ENCODE results near the gene TBX2.
A peak's percentile ranks its signal among the peaks of the same experiment; 100 is the strongest.

The TBX2 gene

GRCh38 chr17:61371606-61372005 is 28.0 kb upstream of the TBX2 start:
- H3K27ac ChIP-seq, result no peak overlapping the region
- TF ChIP-seq CTCF (IDR thresholded peaks at IDR 0.05), result no peak
- no peak for DNase-seq (ENCODE audit: low spot score)
- H3K4me3 ChIP-seq, result no peak overlapping the region

- no peak overlapping the region for H3K4me3 ChIP-seq
- no peak overlapping the region for H3K27ac ChIP-seq
- no peak for TF ChIP-seq CTCF (IDR thresholded peaks at IDR 0.05)
- no peak for DNase-seq (ENCODE audit: low spot score)
Observed at GRCh38 chr17:61372436-61372835, 27.2 kb upstream of the TBX2 start.

- DNase-seq (ENCODE audit: low spot score), result no peak
- TF ChIP-seq CTCF (IDR thresholded peaks at IDR 0.05), result no peak
- Histone ChIP-seq H3K4me3 (peak overlapping the region; percentile 2), H3K27ac (peak overlapping the region; percentile 73 to 91)
Observed at GRCh38 chr17:61376931-61377838, 22.5 kb upstream of the TBX2 start.

- no peak for TF ChIP-seq CTCF (IDR thresholded peaks at IDR 0.05)
Observed at GRCh38 chr17:61378658-61379456, 20.8 kb upstream of the TBX2 start.

GRCh38 chr17:61379457-61380216 is 20.0 kb upstream of the TBX2 start:
- Histone ChIP-seq H3K4me3 (no peak overlapping the region), H3K27ac (peak overlapping the region; percentile 73 to 91)
- no peak for TF ChIP-seq CTCF (IDR thresholded peaks at IDR 0.05)
- no peak for DNase-seq (ENCODE audit: low spot score)

More at GRCh38 chr17:61378658-61379456, 20.8 kb upstream of the TBX2 start:
- Histone ChIP-seq H3K4me3 (no peak overlapping the region), H3K27ac (peak overlapping the region; percentile 73 to 91)
- no peak for DNase-seq (ENCODE audit: low spot score)

- H3K4me3 ChIP-seq, result no peak overlapping the region
- DNase-seq (ENCODE audit: low spot score), result no peak
- TF ChIP-seq CTCF (IDR thresholded peaks at IDR 0.05), result no peak
- peak overlapping the region; percentile 73 to 91 for H3K27ac ChIP-seq
Observed at GRCh38 chr17:61380217-61380835, 19.3 kb upstream of the TBX2 start.
